Neural cell (in vitro differentiated cells): ENCODE results near the gene RIN2.

Experiments used
- CTCF ChIP-seq: fragments of 450-650 bp; IDR thresholded peaks from 2 replicates; pipeline ENCODE4 v1.5.1; 2014; ENCODE audit warnings: antibody characterized with exemption, mild to moderate bottlenecking, moderate library complexity; ENCODE audit not compliant: poor library complexity, severe bottlenecking
- EP300 ChIP-seq: fragments of 450-650 bp; conservative IDR thresholded peaks from 2 replicates; pipeline ENCODE4 v1.6.1; 2014; ENCODE audit warnings: antibody characterized with exemption, mild to moderate bottlenecking, moderate library complexity; ENCODE audit not compliant: poor library complexity, severe bottlenecking
- EZH2 ChIP-seq: fragments of 200-600, 300-800 bp; shearing (Covaris generic), sonication (generic); IDR thresholded peaks from 2 replicates; pipeline ENCODE4 v1.6.1; 2014; ENCODE audit warnings: antibody characterized with exemption, low read length, borderline replicate concordance, mild to moderate bottlenecking; ENCODE audit not compliant: insufficient read depth, poor library complexity, severe bottlenecking
- MXI1 ChIP-seq: fragments of 450-650 bp; conservative IDR thresholded peaks from 2 replicates; pipeline ENCODE4 v1.6.1; 2014; ENCODE audit warnings: antibody characterized with exemption, mild to moderate bottlenecking; ENCODE audit not compliant: poor library complexity, severe bottlenecking
- POLR2AphosphoS5 ChIP-seq: IDR thresholded peaks from 2 replicates; pipeline ENCODE4 v1.6.1; 2012
- RAD21 ChIP-seq: fragments of 450-650 bp; conservative IDR thresholded peaks from 2 replicates; pipeline ENCODE4 v1.6.1; 2014; ENCODE audit warnings: antibody characterized with exemption, mild to moderate bottlenecking, moderate library complexity
- REST ChIP-seq: IDR thresholded peaks from 2 replicates; pipeline ENCODE4 v1.6.1; 2012; ENCODE audit warnings: borderline replicate concordance
- TAF1 ChIP-seq: IDR thresholded peaks from 2 replicates; pipeline ENCODE4 v1.6.1; 2012; ENCODE audit warnings: low read depth

GRCh38 chr20:19725814-19726525 lies 32.1 kb upstream of the RIN2 start:
- no peak for TF ChIP-seq MXI1
- no peak for TF ChIP-seq CTCF
- no peak for TF ChIP-seq POLR2AphosphoS5
- TF ChIP-seq EP300 = no peak
- TF ChIP-seq TAF1 = no peak
- TF ChIP-seq EZH2 = no peak
- no peak for TF ChIP-seq RAD21
- TF ChIP-seq REST = no peak
